IMR-90 (cell line): ENCODE results near the gene CARMIL1. TPM values are rescaled to one million over a fixed set of nuclear protein-coding genes. Genes with fewer than 3 reads are reported as not detected.
A peak's percentile ranks its signal among the peaks of the same experiment; 100 is the strongest.

Source experiments
- ATAC-seq: fragments of 200-7000 bp; cut with Tn5 transposase; 2 replicates; pipeline ENCODE4 v1.9.1; 2020; ENCODE audit warnings: low read depth, mild to moderate bottlenecking, moderate library complexity
- BruUV-seq: library from RNA; stranded (reverse); fragments of 400-500 nt; replicated peaks from 2 replicates; lab custom pipeline; 2021; lab: Mats Ljungman, UMichigan
- CTCF ChIA-PET: fragments of 300-600 bp; formaldehyde crosslinking; extraction: SDS; loops from one replicate; lab custom pipeline; 2021; ENCODE audit warnings: antibody characterized with exemption; lab: Yijun Ruan, JAX
- POLR2A ChIA-PET: fragments of 300-600 bp; sonication (Branson Sonifier 250); formaldehyde crosslinking; loops from one replicate; lab custom pipeline; 2022; ENCODE audit warnings: antibody characterized with exemption; ENCODE audit not compliant: unreplicated experiment; lab: Charles Lee
- DNase-seq: peaks from one replicate; pipeline ENCODE4 v3.0.0; 2013
- H2AFZ ChIP-seq: replicated peaks from 2 replicates; pipeline ENCODE3; 2013; ENCODE audit warnings: low read length, mild to moderate bottlenecking; ENCODE audit not compliant: poor library complexity
- H2AK5ac ChIP-seq: 2 replicates; pipeline ENCODE4 v1.6.1; 2013; ENCODE audit warnings: low read depth, low read length, inconsistent platforms
- H2AK9ac ChIP-seq: replicated peaks from 2 replicates; pipeline ENCODE3; 2013; ENCODE audit warnings: mild to moderate bottlenecking, low read depth, low read length, moderate library complexity; ENCODE audit not compliant: poor library complexity
- H2BK120ac ChIP-seq: 2 replicates; pipeline ENCODE4 v1.6.1; 2013; ENCODE audit warnings: low read depth, low read length, inconsistent platforms
- H2BK15ac ChIP-seq: 3 replicates; pipeline ENCODE4 v1.6.1; 2013; ENCODE audit warnings: low read depth, low read length, inconsistent platforms
- H2BK20ac ChIP-seq: 2 replicates; pipeline ENCODE4 v1.6.1; 2013; ENCODE audit warnings: low read depth, mild to moderate bottlenecking, inconsistent platforms, low read length, moderate library complexity
- H2BK5ac ChIP-seq: 2 replicates; pipeline ENCODE4 v1.6.1; 2013; ENCODE audit warnings: mild to moderate bottlenecking, low read depth, low read length, inconsistent platforms; ENCODE audit not compliant: poor library complexity, severe bottlenecking
- H3K14ac ChIP-seq: replicated peaks from 2 replicates; pipeline ENCODE4 v1.6.1; 2013; ENCODE audit warnings: low read depth, low read length, inconsistent platforms
- H3K18ac ChIP-seq: 2 replicates; pipeline ENCODE4 v1.6.1; 2013; ENCODE audit warnings: low read depth, low read length, control low read depth
- H3K23ac ChIP-seq: 2 replicates; pipeline ENCODE4 v1.6.1; 2013; ENCODE audit warnings: low read depth, low read length, inconsistent platforms
- H3K27ac ChIP-seq: 2 replicates; pipeline ENCODE4 v1.5.1; 2013; ENCODE audit warnings: mild to moderate bottlenecking, control low read depth, low read length; ENCODE audit not compliant: insufficient read depth
- H3K27me3 ChIP-seq: 2 replicates; pipeline ENCODE4 v1.6.1; 2013; ENCODE audit warnings: low read length; ENCODE audit not compliant: control insufficient read depth, insufficient read depth
- H3K36me3 ChIP-seq: 2 replicates; pipeline ENCODE4 v1.6.1; 2013; ENCODE audit warnings: low read length, mixed read lengths; ENCODE audit not compliant: control insufficient read depth, insufficient read depth
- H3K4ac ChIP-seq: 2 replicates; pipeline ENCODE4 v1.6.1; 2013; ENCODE audit warnings: low read depth, low read length, inconsistent platforms
- H3K4me1 ChIP-seq: 2 replicates; pipeline ENCODE4 v1.6.1; 2013; ENCODE audit warnings: low read length, mixed read lengths; ENCODE audit not compliant: control insufficient read depth, insufficient read depth
- H3K4me2 ChIP-seq: 2 replicates; pipeline ENCODE4 v1.6.1; 2013; ENCODE audit warnings: low read depth, mild to moderate bottlenecking, control low read depth, low read length, moderate library complexity
- H3K4me3 ChIP-seq: 2 replicates; pipeline ENCODE4 v1.5.1; 2013; ENCODE audit warnings: low read depth, mild to moderate bottlenecking, control low read depth, low read length, moderate library complexity; ENCODE audit not compliant: insufficient read depth
- H3K56ac ChIP-seq: 2 replicates; pipeline ENCODE4 v1.6.1; 2013; ENCODE audit warnings: low read length, inconsistent platforms; ENCODE audit not compliant: insufficient read depth; ENCODE audit errors: extremely low read depth
- H3K79me1 ChIP-seq, 2 experiments: 2 replicates each; pipeline ENCODE4 v1.6.1; 2013; ENCODE audit warnings: low read length in 2 of 2, inconsistent platforms in 1 of 2, low read depth in 1 of 2
- H3K9ac ChIP-seq: 2 replicates; pipeline ENCODE4 v1.6.1; 2013; ENCODE audit warnings: low read depth, low read length, control low read depth
- H3K9me1 ChIP-seq: 2 replicates; pipeline ENCODE4 v1.6.1; 2013; ENCODE audit warnings: low read length, inconsistent platforms; ENCODE audit not compliant: insufficient read depth
- H3K9me3 ChIP-seq: 2 replicates; pipeline ENCODE4 v1.6.1; 2013; ENCODE audit warnings: low read length; ENCODE audit not compliant: control insufficient read depth, insufficient read depth
- H4K20me1 ChIP-seq: 2 replicates; pipeline ENCODE4 v1.6.1; 2013; ENCODE audit warnings: low read length, inconsistent platforms; ENCODE audit not compliant: insufficient read depth
- H4K5ac ChIP-seq: 2 replicates; pipeline ENCODE4 v1.6.1; 2013; ENCODE audit warnings: mild to moderate bottlenecking, low read depth, low read length, control low read depth
- H4K8ac ChIP-seq, 2 experiments: 2 replicates each; pipeline ENCODE4 v1.6.1; 2013; ENCODE audit warnings: low read depth in 2 of 2, low read length in 2 of 2, control low read depth in 1 of 2, inconsistent platforms in 1 of 2
- H4K91ac ChIP-seq: 2 replicates; pipeline ENCODE4 v1.6.1; 2013; ENCODE audit warnings: low read depth, low read length, inconsistent platforms; ENCODE audit not compliant: insufficient read depth
- CHD1 ChIP-seq: IDR thresholded peaks from 2 replicates; pipeline ENCODE4 v1.6.1; 2012; ENCODE audit warnings: low read depth, low read length, improper control_type of control experiment
- FOS ChIP-seq: fragments of 150-350 bp; IDR thresholded peaks from 2 replicates; pipeline ENCODE4 v1.6.1; 2016; ENCODE audit warnings: low read depth, low read length
- MXI1 ChIP-seq: IDR thresholded peaks from 2 replicates; pipeline ENCODE4 v1.6.1; 2012; ENCODE audit warnings: low read depth, mild to moderate bottlenecking, low read length, moderate library complexity, borderline replicate concordance
- NFE2L2 ChIP-seq: fragments of 150-350 bp; IDR thresholded peaks from 2 replicates; pipeline ENCODE4 v1.6.1; 2016; ENCODE audit warnings: low read depth, mild to moderate bottlenecking, low read length
- RCOR1 ChIP-seq: IDR thresholded peaks from 2 replicates; pipeline ENCODE4 v1.6.1; 2012; ENCODE audit warnings: mild to moderate bottlenecking, low read length, improper control_type of control experiment; ENCODE audit not compliant: insufficient replicate concordance
- RFX5 ChIP-seq: IDR thresholded peaks from 2 replicates; pipeline ENCODE4 v1.8.0; 2012; ENCODE audit warnings: low read depth, mild to moderate bottlenecking, low read length, moderate library complexity
- WGBS, 2 experiments: methylation state at CpG; one replicate each; pipeline versions ENCODE4 v1.1.5 to v1.1.7; 2013; ENCODE audit warnings: missing lambda C conversion rate in 2 of 2; ENCODE audit not compliant: insufficient read length in 1 of 2; ENCODE audit errors: extremely low coverage in 2 of 2; 5-methylcytosine and 5-hydroxymethylcytosine counted together
- dilution Hi-C: fragments of 300-500 bp; cut with HindIII; formaldehyde crosslinking; loops from one replicate; pipeline ENCODE4 v1.14.3; 2018; ENCODE audit warnings: low sequenced_read_pairs; ENCODE audit not compliant: unreplicated experiment
- in situ Hi-C: fragments of 300-500 bp; cut with MboI; formaldehyde crosslinking; loops from 3 replicates; pipeline ENCODE4 v1.14.3; 2019; ENCODE audit warnings: low sequenced_read_pairs, inconsistent platforms, mixed read lengths
- intact Hi-C: fragments of 100-400 bp; cut with micrococcal nuclease; formaldehyde crosslinking; loops from 2 replicates; pipeline ENCODE4 v1.10.0; 2022
- polyA plus RNA-seq, 3 experiments: library from polyadenylated mRNA; depleted of rRNA; stranded (reverse); fragments of >200 nt; gene quantifications; 2 replicates each; pipeline ENCODE4 v1.2.3, GENCODE V29; 2012; ENCODE audit warnings: low replicate concordance in 1 of 3
- total RNA-seq: library from RNA; depleted of rRNA; stranded (reverse); fragments of >200 nt; gene quantifications from 2 replicates; pipeline ENCODE4 v1.2.3, GENCODE V29; 2012
- TF ChIP-seq, protein P1 (sequence below): conservative IDR thresholded peaks from 2 replicates; pipeline ENCODE4 v1.5.1; 2012; ENCODE audit warnings: mild to moderate bottlenecking, low read depth, low read length, improper control_type of control experiment
- TF ChIP-seq, protein P2 (sequence below): fragments of 150-350 bp; IDR thresholded peaks from 2 replicates; pipeline ENCODE4 v1.6.1; 2017; ENCODE audit warnings: mild to moderate bottlenecking, antibody characterized with exemption, low read length, low read depth
- TF ChIP-seq, protein P3 (sequence below): fragments of 150-350 bp; IDR thresholded peaks from 2 replicates; pipeline ENCODE4 v1.6.1; 2016; ENCODE audit warnings: low read depth, mild to moderate bottlenecking, low read length, moderate library complexity, borderline replicate concordance

CARMIL1 gene
- total and polyA plus RNA-seq, 2 of the 4 experiments (the other 2 are of a cell fraction) = 1.3 to 2.9 TPM

DNA sequence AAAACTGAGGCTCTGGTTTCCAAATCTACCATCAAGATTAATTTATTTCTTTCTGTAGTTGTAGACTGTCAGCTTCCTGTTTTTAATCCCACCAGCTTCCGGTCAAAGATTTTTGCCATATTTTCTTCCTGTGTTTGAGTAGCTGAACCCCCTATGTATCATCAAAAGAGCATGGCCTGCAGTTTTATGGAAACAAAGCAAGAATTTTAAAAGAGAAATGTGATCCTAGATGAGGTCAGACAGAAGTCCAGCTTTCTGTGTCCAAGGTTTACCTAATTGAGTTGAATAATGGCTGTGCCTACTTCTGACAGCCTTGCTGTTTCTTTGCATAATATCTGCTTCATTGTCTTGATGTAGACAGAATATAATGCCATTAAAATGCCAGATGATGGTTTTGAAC is 163.7 kb downstream of the CARMIL1 start:
- Histone ChIP-seq H2AK9ac (no peak overlapping the region), H4K5ac (no peak overlapping the region), H4K91ac (no peak overlapping the region), H3K27ac (no peak overlapping the region), H3K14ac (no peak overlapping the region), H3K4me1 (peaks cover 1% of the 10 kb centered on the region; the same call in 1 of the 2 replicates), H3K36me3 (no peaks in the 10 kb centered on the region), H3K18ac (no peak overlapping the region), H2AFZ (no peak overlapping the region), H3K4me3 (no peak overlapping the region), H3K9me1 (no peaks in the 10 kb centered on the region), H3K27me3 (no peaks in the 10 kb centered on the region), H2AK5ac (no peak overlapping the region), H3K23ac (no peak overlapping the region), H2BK120ac (no peak overlapping the region), H3K79me1 (no peaks in the 10 kb centered on the region), H3K56ac (no peak overlapping the region), H3K9me3 (no peaks in the 10 kb centered on the region), H2BK20ac (no peak overlapping the region), H4K20me1 (no peaks in the 10 kb centered on the region), H3K4me2 (no peak overlapping the region), H4K8ac (no peak overlapping the region), H3K9ac (no peak overlapping the region), H2BK15ac (no peak overlapping the region), H2BK5ac (no peak overlapping the region), H3K4ac (no peak overlapping the region)
- intact Hi-C loops = no loop called here
- TF ChIP-seq NFE2L2 = no peak
- no peak for TF ChIP-seq MXI1
- no peak for TF ChIP-seq CHD1
- TF ChIP-seq, protein P1, sequence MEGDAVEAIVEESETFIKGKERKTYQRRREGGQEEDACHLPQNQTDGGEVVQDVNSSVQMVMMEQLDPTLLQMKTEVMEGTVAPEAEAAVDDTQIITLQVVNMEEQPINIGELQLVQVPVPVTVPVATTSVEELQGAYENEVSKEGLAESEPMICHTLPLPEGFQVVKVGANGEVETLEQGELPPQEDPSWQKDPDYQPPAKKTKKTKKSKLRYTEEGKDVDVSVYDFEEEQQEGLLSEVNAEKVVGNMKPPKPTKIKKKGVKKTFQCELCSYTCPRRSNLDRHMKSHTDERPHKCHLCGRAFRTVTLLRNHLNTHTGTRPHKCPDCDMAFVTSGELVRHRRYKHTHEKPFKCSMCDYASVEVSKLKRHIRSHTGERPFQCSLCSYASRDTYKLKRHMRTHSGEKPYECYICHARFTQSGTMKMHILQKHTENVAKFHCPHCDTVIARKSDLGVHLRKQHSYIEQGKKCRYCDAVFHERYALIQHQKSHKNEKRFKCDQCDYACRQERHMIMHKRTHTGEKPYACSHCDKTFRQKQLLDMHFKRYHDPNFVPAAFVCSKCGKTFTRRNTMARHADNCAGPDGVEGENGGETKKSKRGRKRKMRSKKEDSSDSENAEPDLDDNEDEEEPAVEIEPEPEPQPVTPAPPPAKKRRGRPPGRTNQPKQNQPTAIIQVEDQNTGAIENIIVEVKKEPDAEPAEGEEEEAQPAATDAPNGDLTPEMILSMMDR = no peak
- TF ChIP-seq, protein P2, sequence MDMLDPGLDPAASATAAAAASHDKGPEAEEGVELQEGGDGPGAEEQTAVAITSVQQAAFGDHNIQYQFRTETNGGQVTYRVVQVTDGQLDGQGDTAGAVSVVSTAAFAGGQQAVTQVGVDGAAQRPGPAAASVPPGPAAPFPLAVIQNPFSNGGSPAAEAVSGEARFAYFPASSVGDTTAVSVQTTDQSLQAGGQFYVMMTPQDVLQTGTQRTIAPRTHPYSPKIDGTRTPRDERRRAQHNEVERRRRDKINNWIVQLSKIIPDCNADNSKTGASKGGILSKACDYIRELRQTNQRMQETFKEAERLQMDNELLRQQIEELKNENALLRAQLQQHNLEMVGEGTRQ = no peak
- no peak for TF ChIP-seq RCOR1
- no peak for TF ChIP-seq FOS
- TF ChIP-seq, protein P3, sequence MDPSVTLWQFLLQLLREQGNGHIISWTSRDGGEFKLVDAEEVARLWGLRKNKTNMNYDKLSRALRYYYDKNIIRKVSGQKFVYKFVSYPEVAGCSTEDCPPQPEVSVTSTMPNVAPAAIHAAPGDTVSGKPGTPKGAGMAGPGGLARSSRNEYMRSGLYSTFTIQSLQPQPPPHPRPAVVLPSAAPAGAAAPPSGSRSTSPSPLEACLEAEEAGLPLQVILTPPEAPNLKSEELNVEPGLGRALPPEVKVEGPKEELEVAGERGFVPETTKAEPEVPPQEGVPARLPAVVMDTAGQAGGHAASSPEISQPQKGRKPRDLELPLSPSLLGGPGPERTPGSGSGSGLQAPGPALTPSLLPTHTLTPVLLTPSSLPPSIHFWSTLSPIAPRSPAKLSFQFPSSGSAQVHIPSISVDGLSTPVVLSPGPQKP = no peak
- TF ChIP-seq RFX5 = no peak
- peak; percentile 32; the same call in 1 of the 2 replicates for ATAC-seq
- no CpG with 5 or more reads among the region's 1 CpG for WGBS, 2 experiments
- POLR2A ChIA-PET = no interaction called here
- dilution Hi-C loops = no loop called here
- no TSS peak for BruUV-seq
- in situ Hi-C loops = no loop called here
- DNase-seq = peak; percentile 8
- CTCF ChIA-PET = interaction anchor here (1.0 kb wide), 1 partner anchor 164 kb away, joined by 3 read pairs; the partner anchor contains the start of gene CARMIL1
